NCI-H226 (cell line): ENCODE measurements around the gene FOXE3.
A peak's percentile ranks its signal among the peaks of the same experiment; 100 is the strongest.

ENCODE experiments used
- DNase-seq: peaks from one replicate; pipeline ENCODE4 v3.0.0-alpha.2; 2015

The FOXE3 gene

GRCh38 chr1:47415728-47416318 is at the start of gene FOXE3:
Gene FOXE3 (plus strand): TSS chr1:47416285. CDS start chr1:47416316, 31 bp downstream.
- no peak for DNase-seq

- DNase-seq, result no peak
These were observed 48.4 kb upstream of the FOXE3 start for GRCh38 chr1:47367651-47368050.

DNA sequence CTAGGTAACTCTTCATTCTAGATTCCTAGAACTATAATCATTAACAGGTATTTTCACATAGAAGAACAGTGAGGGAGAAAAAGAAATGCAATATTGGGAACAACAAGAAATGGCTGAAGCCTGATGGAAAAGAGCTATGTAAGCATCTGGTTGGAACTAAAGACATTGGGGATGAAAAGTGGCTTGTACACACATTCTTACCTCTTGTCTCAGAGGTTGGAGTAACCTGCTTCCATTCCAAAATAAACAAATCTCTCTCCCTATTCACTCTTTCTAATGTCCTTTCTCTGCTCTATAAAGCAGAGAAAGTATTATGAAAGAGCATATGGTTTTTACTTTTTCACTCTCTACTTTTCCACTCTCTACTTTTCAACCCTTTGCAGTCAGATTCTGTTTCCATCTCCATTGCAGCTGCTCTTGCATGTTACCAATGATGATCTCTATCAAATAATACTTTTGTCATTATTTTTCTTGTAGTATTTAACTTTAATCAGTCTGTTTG is 45.0 kb upstream of the FOXE3 start:
- no peak for DNase-seq

DNA sequence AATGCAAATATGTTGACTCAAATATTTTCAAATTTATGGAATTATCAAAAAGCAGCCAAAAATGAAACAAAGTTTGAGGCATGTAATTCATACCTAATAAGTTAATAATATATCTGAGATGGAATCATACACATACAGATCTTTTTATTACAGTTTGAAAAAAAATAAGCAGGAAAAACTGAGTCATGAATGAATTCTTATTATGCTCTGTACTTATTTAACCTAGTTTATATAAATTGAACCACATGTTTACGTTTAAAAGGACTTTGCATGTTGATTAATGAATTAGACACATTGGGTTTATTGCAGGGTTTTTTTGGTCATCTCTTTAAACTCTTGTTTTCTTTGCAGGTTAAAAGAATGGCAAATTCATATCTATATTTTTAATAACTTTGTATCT is 41.6 kb upstream of the FOXE3 start:
- no peak for DNase-seq

- DNase-seq, result peak; percentile 63
These were observed 37.9 kb upstream of the FOXE3 start for GRCh38 chr1:47378147-47378546.

- DNase-seq, result no peak
These were observed 35.4 kb upstream of the FOXE3 start for GRCh38 chr1:47380699-47381098.

DNA sequence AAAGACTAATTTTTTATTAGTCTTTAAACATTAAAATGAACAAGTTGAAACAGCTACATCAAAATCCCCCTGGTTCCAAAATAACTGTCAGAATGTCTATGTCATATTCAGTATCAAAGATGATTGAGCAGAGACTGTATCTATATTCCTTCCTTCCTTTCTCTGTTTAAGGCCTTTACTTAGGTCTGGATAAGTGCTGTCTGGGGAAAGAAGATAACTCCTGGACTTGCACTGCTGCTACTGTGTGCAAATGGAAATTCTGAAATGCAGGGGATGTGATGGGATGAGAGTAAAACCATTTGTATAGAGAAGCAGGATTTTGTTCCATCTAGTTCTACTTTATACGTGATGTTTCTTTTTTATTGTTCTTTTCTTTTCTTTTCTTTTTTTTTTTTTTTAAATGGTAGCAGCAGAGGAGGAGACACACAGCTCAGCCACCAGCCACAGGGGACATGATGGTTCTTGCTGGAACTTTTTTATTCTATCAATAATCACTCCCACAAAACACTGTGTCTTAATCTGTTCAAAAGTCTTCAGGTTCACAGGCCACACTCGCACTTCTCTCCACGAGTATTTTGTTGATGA is 33.6 kb upstream of the FOXE3 start:
- no peak for DNase-seq

GRCh38 chr1:47384083-47384482 is 32.0 kb upstream of the FOXE3 start:
- DNase-seq, result no peak

- no peak for DNase-seq
These were observed 31.1 kb upstream of the FOXE3 start for GRCh38 chr1:47385020-47385419.

DNA sequence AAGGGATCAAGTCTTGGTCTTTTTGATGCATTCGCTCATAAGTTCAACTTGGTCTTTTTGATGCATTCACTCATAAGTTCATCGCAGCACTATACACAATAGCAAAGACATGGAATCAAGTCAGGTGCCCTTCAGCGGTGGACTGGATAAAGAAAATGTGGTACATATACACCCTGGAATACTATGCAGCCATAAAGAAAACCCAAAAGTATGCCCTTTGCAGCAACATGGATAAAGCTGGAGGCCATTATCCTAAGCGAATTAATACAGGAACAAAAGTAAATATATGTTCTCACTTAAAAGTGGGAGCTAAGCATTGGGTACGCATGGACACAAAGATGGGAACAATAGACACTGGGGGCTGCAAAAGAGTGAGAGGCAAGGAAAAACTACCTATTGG is 29.8 kb upstream of the FOXE3 start:
- DNase-seq, result no peak

GRCh38 chr1:47388030-47388890 is 27.8 kb upstream of the FOXE3 start:
- no peak for DNase-seq

GRCh38 chr1:47388891-47389238 is 27.2 kb upstream of the FOXE3 start:
- DNase-seq, result peak; percentile 44

- no peak for DNase-seq
These were observed 26.4 kb upstream of the FOXE3 start for GRCh38 chr1:47389731-47390130.

DNA sequence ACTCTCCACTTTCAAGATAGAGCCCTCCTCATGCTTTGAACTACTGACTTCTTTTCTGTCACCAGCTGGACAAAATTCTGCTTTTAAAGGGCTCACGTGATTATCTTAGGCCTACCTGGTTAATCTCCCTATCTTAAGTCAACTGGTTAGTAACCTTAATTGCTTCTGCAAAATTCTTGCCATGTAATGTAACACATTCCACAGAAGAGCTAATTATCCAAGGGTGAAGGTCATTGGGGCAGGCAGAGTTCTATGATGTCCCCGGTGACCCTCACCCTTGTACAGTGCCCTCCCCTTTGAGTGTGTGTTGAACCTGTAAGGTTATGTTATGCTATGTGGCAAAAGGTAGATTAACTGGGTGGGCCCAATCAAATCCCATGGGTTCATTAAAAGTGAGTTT is 25.2 kb upstream of the FOXE3 start:
- DNase-seq, result no peak

GRCh38 chr1:47393141-47393540 is 22.9 kb upstream of the FOXE3 start:
- DNase-seq, result no peak

- DNase-seq, result no peak
These were observed 20.7 kb upstream of the FOXE3 start for GRCh38 chr1:47395433-47395832.

- DNase-seq, result no peak
These were observed 19.4 kb upstream of the FOXE3 start for GRCh38 chr1:47396671-47397196.

DNA sequence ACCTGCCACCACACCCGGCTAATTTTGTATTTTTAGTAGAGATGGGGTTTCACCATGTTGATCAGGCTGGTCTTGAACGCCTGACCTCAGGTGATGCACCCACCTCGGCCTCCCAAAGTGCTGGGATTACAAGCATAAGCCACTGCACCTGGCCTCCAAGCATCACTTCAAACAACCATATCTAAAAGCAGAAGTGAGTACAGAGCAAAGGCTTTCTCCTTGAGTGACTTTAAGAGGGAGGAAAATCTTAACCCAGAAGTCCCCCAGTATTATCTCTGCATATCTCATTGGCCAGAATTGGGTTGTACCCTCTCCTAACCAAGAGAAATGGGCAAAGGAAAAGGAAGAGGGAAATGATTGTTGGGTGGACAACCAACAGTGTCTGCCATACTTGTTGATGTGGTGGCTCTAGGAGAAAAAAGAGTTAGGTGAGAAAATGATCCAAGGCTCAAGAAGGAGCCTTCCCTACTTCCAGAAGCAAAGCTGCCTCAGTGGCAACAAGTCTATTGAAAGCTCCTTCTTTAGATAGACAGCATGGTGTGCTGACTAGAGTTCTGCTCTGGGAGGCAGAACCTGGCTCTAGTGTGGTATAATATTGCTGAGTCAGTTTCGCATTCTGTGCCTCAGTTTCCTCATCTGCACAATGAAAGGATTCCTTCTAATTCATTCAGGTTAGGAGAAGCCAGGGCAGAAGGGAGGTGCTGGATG is 16.8 kb upstream of the FOXE3 start:
- no peak for DNase-seq

GRCh38 chr1:47399846-47400155 is 16.3 kb upstream of the FOXE3 start:
- DNase-seq, result no peak

DNA sequence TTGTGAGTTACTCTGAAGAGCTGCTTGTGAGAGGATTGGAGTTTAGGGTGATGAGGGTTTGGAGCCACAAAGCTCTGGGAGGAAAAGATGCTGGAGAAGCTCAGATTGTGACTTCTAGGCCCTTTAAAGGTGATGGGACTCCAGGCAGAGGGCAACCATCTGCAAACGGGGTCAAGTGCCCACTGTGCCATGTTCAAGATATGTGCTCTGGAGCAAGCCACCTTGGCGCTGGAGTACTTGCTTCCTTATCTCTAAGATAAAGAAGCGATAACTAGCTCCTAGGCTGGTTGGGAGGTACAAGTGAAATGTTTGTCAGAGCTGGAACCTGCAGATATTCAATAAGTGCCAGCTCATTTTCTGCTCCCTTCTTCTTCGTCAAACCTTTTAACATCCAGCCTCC is 14.3 kb upstream of the FOXE3 start:
- DNase-seq, result no peak

GRCh38 chr1:47402591-47402990 is 13.5 kb upstream of the FOXE3 start:
- no peak for DNase-seq

- no peak for DNase-seq
These were observed 12.7 kb upstream of the FOXE3 start for GRCh38 chr1:47403321-47403910.

GRCh38 chr1:47405697-47406096 is 10.4 kb upstream of the FOXE3 start:
- DNase-seq, result no peak
